Glutamatergic neuron (in vitro differentiated cells): ENCODE data around the gene AHCYL1. TPM values are rescaled to one million over a fixed set of nuclear protein-coding genes. Genes with fewer than 3 reads are reported as not detected.

ENCODE experiments used
- DNase-seq: peaks from one replicate; pipeline ENCODE4 v3.0.0; 2022
- H3K27ac Mint-ChIP-seq: one replicate; pipeline ENCODE4 v1.8.0; 2020; ENCODE audit warnings: mild to moderate bottlenecking, mixed read lengths, inconsistent platforms; ENCODE audit not compliant: unreplicated experiment
- H3K27me3 Mint-ChIP-seq: one replicate; pipeline ENCODE4 v1.8.0; 2020; ENCODE audit warnings: mild to moderate bottlenecking, moderate library complexity, mixed read lengths, inconsistent platforms; ENCODE audit not compliant: unreplicated experiment
- H3K36me3 Mint-ChIP-seq: one replicate; pipeline ENCODE4 v1.8.0; 2020; ENCODE audit warnings: mild to moderate bottlenecking, mixed read lengths, inconsistent platforms; ENCODE audit not compliant: unreplicated experiment
- H3K4me1 Mint-ChIP-seq: one replicate; pipeline ENCODE4 v1.8.0; 2020; ENCODE audit warnings: mild to moderate bottlenecking, low read depth, mixed read lengths, inconsistent platforms; ENCODE audit not compliant: unreplicated experiment
- H3K4me3 Mint-ChIP-seq: one replicate; pipeline ENCODE4 v1.8.0; 2020; ENCODE audit warnings: mild to moderate bottlenecking, mixed read lengths, inconsistent platforms; ENCODE audit not compliant: unreplicated experiment
- H3K9me3 Mint-ChIP-seq: one replicate; pipeline ENCODE4 v1.8.0; 2020; ENCODE audit warnings: mild to moderate bottlenecking, moderate library complexity, mixed read lengths, inconsistent platforms; ENCODE audit not compliant: unreplicated experiment
- total RNA-seq: library from RNA; stranded (reverse); fragmentation: NEBNext Ultra II Directional; extraction: Animal tissue kit (Norgen Biotek cat#: 25700); gene quantifications from one replicate; pipeline ENCODE4 v1.2.1, GENCODE V29; 2021; ENCODE audit not compliant: unreplicated experiment
- TF ChIP-seq, protein P1 (sequence below): fragments of 200-600 bp; sonication (generic); IDR thresholded peaks from one replicate; pipeline ENCODE4 v1.5.0; 2021; ENCODE audit not compliant: partially characterized antibody, unreplicated experiment

AHCYL1 gene
- total RNA-seq, 1 donor from 2014 or later: 73.8 TPM

GRCh38 chr1:110008971-110009565, 24.5 kb downstream of the AHCYL1 start:
- Mint-ChIP-seq H3K27ac (no peak overlapping the region), H3K4me3 (no peak overlapping the region), H3K4me1 (peaks cover 25% of the 10 kb centered on the region), H3K27me3 (no peaks in the 10 kb centered on the region), H3K9me3 (no peaks in the 10 kb centered on the region), H3K36me3 (no peaks in the 10 kb centered on the region)
- no peak for DNase-seq
- TF ChIP-seq, protein P1, sequence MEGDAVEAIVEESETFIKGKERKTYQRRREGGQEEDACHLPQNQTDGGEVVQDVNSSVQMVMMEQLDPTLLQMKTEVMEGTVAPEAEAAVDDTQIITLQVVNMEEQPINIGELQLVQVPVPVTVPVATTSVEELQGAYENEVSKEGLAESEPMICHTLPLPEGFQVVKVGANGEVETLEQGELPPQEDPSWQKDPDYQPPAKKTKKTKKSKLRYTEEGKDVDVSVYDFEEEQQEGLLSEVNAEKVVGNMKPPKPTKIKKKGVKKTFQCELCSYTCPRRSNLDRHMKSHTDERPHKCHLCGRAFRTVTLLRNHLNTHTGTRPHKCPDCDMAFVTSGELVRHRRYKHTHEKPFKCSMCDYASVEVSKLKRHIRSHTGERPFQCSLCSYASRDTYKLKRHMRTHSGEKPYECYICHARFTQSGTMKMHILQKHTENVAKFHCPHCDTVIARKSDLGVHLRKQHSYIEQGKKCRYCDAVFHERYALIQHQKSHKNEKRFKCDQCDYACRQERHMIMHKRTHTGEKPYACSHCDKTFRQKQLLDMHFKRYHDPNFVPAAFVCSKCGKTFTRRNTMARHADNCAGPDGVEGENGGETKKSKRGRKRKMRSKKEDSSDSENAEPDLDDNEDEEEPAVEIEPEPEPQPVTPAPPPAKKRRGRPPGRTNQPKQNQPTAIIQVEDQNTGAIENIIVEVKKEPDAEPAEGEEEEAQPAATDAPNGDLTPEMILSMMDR: no peak

DNA sequence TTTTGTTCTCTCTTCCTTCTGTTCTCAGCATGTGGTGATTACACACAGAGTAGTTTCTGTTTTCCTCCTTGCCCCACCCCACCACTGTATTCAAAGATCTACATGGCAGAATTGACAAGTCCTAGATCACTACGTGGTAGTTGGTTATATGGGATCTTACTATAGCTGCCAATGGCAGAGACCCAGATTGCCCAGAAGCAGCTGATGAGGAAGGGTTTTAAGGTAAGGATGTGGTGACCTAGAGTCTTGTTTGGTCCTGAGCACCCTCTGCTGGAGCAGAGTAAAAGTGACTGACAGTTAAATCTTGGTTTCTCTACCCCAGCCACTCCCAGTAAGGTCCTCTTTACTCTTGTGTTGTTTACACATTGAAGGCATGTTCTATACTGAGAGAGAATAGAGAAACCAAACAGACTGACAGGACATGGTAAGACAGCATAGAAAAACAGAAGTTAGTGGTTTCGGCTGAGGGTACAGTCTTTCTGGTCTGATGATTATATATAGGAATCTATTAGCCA, 27.0 kb downstream of the AHCYL1 start:
- peaks cover 10% of the 10 kb centered on the region for H3K4me1 Mint-ChIP-seq
- H3K4me3 Mint-ChIP-seq: no peak overlapping the region
- H3K9me3 Mint-ChIP-seq: no peaks in the 10 kb centered on the region
- no peak for DNase-seq
- TF ChIP-seq, protein P1: peak; percentile 49
- H3K27me3 Mint-ChIP-seq: no peaks in the 10 kb centered on the region
- no peaks in the 10 kb centered on the region for H3K36me3 Mint-ChIP-seq
- H3K27ac Mint-ChIP-seq: no peak overlapping the region

DNA sequence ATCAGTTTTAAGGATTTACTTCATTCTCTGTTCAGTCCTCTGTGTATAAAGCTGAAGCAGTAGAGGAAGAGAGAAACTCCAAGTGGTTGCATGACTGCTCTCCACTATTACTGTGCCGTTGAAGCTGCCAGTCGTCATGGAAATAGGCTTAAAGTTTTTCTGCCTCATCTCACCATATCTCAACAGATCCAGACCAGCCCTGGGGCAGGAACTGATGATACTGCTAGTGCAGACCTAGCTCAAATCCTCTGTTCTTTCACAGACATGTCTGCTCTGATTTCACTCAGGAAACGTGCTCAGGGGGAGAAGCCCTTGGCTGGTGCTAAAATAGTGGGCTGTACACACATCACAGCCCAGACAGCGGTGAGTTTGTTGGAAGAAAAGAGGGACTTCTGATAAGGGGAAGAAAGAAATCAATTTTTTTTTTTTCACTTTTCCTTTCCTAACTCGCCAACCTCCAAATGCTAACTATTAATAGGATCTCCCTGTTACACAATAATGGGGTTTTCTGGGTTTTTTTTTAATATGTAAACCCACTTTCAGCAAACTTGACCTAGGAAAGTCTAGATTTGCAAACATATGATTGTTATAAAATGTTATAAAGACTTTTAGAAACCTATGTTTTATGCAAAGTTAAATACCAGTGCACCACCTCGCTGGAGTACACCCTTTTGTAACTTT, 27.7 kb downstream of the AHCYL1 start:
- Mint-ChIP-seq H3K27ac (no peak overlapping the region), H3K36me3 (no peaks in the 10 kb centered on the region), H3K4me3 (no peak overlapping the region), H3K9me3 (no peaks in the 10 kb centered on the region), H3K27me3 (no peaks in the 10 kb centered on the region), H3K4me1 (peaks cover 4% of the 10 kb centered on the region)
- no peak for DNase-seq
- TF ChIP-seq, protein P1: no peak

GRCh38 chr1:110017792-110018191, 33.2 kb downstream of the AHCYL1 start:
- TF ChIP-seq, protein P1: no peak
- Mint-ChIP-seq H3K27me3 (no peaks in the 10 kb centered on the region), H3K36me3 (no peaks in the 10 kb centered on the region), H3K27ac (no peak overlapping the region), H3K4me3 (no peak overlapping the region), H3K4me1 (no peaks in the 10 kb centered on the region), H3K9me3 (no peaks in the 10 kb centered on the region)
- no peak for DNase-seq

- Mint-ChIP-seq H3K4me3 (no peak overlapping the region), H3K27me3 (no peaks in the 10 kb centered on the region), H3K4me1 (no peaks in the 10 kb centered on the region), H3K36me3 (peaks cover 5% of the 10 kb centered on the region), H3K9me3 (no peaks in the 10 kb centered on the region), H3K27ac (no peak overlapping the region)
- DNase-seq: no peak
- TF ChIP-seq, protein P1: no peak
Observed at GRCh38 chr1:110018396-110018795, 33.8 kb downstream of the AHCYL1 start.
